GM19467 (cell line): ENCODE data around the gene IL1RAPL1.

Source experiments
- ATAC-seq: cut with Tn5 transposase; IDR thresholded peaks from one replicate; pipeline ENCODE4 v1.9.1; 2021; ENCODE audit warnings: mild to moderate bottlenecking, moderate library complexity; ENCODE audit not compliant: unreplicated experiment

IL1RAPL1 gene

GRCh38 chrX:28626515-28626914, 39.3 kb downstream of the IL1RAPL1 start:
- no peak for ATAC-seq

GRCh38 chrX:28628120-28628519, 40.9 kb downstream of the IL1RAPL1 start:
- no peak for ATAC-seq

- ATAC-seq: no peak
Observed at GRCh38 chrX:28638775-28639174, 51.5 kb downstream of the IL1RAPL1 start.

- no peak for ATAC-seq
Observed at GRCh38 chrX:28639451-28639850, 52.2 kb downstream of the IL1RAPL1 start.

GRCh38 chrX:28649541-28649940, 62.3 kb downstream of the IL1RAPL1 start:
- no peak for ATAC-seq

GRCh38 chrX:28651186-28651585, 63.9 kb downstream of the IL1RAPL1 start:
- ATAC-seq: no peak

GRCh38 chrX:28659269-28659668, 72.0 kb downstream of the IL1RAPL1 start:
- ATAC-seq: no peak

- ATAC-seq: no peak
Observed at GRCh38 chrX:28665778-28666177, 78.5 kb downstream of the IL1RAPL1 start.

- ATAC-seq: no peak
Observed at GRCh38 chrX:28668303-28668702, 81.1 kb downstream of the IL1RAPL1 start.

GRCh38 chrX:28668957-28669356, 81.7 kb downstream of the IL1RAPL1 start:
- no peak for ATAC-seq

GRCh38 chrX:28670074-28670473, 82.8 kb downstream of the IL1RAPL1 start:
- ATAC-seq: no peak

- no peak for ATAC-seq
Observed at GRCh38 chrX:28675173-28675572, 87.9 kb downstream of the IL1RAPL1 start.

- ATAC-seq: no peak
Observed at GRCh38 chrX:28693101-28693500, 105.9 kb downstream of the IL1RAPL1 start.

GRCh38 chrX:28697732-28698131, 110.5 kb downstream of the IL1RAPL1 start:
- no peak for ATAC-seq

GRCh38 chrX:28701222-28701621, 114.0 kb downstream of the IL1RAPL1 start:
- ATAC-seq: no peak

GRCh38 chrX:28706964-28707363, 119.7 kb downstream of the IL1RAPL1 start:
- ATAC-seq: no peak

GRCh38 chrX:28709421-28709820, 122.2 kb downstream of the IL1RAPL1 start:
- ATAC-seq: no peak

- no peak for ATAC-seq
Observed at GRCh38 chrX:28717864-28718263, 130.6 kb downstream of the IL1RAPL1 start.

- no peak for ATAC-seq
Observed at GRCh38 chrX:28718450-28718849, 131.2 kb downstream of the IL1RAPL1 start.

GRCh38 chrX:28719620-28720019, 132.4 kb downstream of the IL1RAPL1 start:
- ATAC-seq: no peak

GRCh38 chrX:28752330-28752729, 165.1 kb downstream of the IL1RAPL1 start:
- ATAC-seq: no peak

- no peak for ATAC-seq
Observed at GRCh38 chrX:28756175-28756574, 168.9 kb downstream of the IL1RAPL1 start.

- ATAC-seq: no peak
Observed at GRCh38 chrX:28756647-28757046, 169.4 kb downstream of the IL1RAPL1 start.

- no peak for ATAC-seq
Observed at GRCh38 chrX:28757290-28757689, 170.0 kb downstream of the IL1RAPL1 start.
